GM21717 (cell line): ENCODE results near the gene CEP164.

Experiments used
- ATAC-seq: cut with Tn5 transposase; IDR thresholded peaks from one replicate; pipeline ENCODE4 v1.9.1; 2021; ENCODE audit warnings: mild to moderate bottlenecking, moderate library complexity; ENCODE audit not compliant: unreplicated experiment

The CEP164 gene

GRCh38 chr11:117356126-117356890 is 28.7 kb downstream of the CEP164 start:
- ATAC-seq, result no peak

GRCh38 chr11:117361432-117361831 is 33.8 kb downstream of the CEP164 start:
- no peak for ATAC-seq

- ATAC-seq, result no peak
Measured at GRCh38 chr11:117366248-117366647, 38.6 kb downstream of the CEP164 start.

- no peak for ATAC-seq
Measured at GRCh38 chr11:117366875-117367274, 39.2 kb downstream of the CEP164 start.

- no peak for ATAC-seq
Measured at GRCh38 chr11:117369534-117369933, 41.9 kb downstream of the CEP164 start.

- no peak for ATAC-seq
Measured at GRCh38 chr11:117371453-117371852, 43.8 kb downstream of the CEP164 start.

- ATAC-seq, result no peak
Measured at GRCh38 chr11:117374316-117375055, 46.8 kb downstream of the CEP164 start.

- no peak for ATAC-seq
Measured at GRCh38 chr11:117375960-117376359, 48.3 kb downstream of the CEP164 start.

GRCh38 chr11:117376517-117376916 is 48.9 kb downstream of the CEP164 start:
- no peak for ATAC-seq

- ATAC-seq, result no peak
Measured at GRCh38 chr11:117378976-117379865, 51.6 kb downstream of the CEP164 start.

GRCh38 chr11:117380676-117381075 is 53.0 kb downstream of the CEP164 start:
- ATAC-seq, result no peak

GRCh38 chr11:117381481-117382387 is 54.1 kb downstream of the CEP164 start:
- no peak for ATAC-seq

GRCh38 chr11:117382746-117383145 is 55.1 kb downstream of the CEP164 start:
- ATAC-seq, result no peak

GRCh38 chr11:117384045-117384444 is 56.4 kb downstream of the CEP164 start:
- ATAC-seq, result no peak

- no peak for ATAC-seq
Measured at GRCh38 chr11:117385471-117385870, 57.8 kb downstream of the CEP164 start.

- no peak for ATAC-seq
Measured at GRCh38 chr11:117385906-117386305, 58.3 kb downstream of the CEP164 start.

GRCh38 chr11:117387992-117388755 is 60.5 kb downstream of the CEP164 start:
- no peak for ATAC-seq

- ATAC-seq, result no peak
Measured at GRCh38 chr11:117390743-117391142, 63.1 kb downstream of the CEP164 start.

GRCh38 chr11:117391181-117391580 is 63.5 kb downstream of the CEP164 start:
- no peak for ATAC-seq
